ENCODE measurements around the gene NUP98. TPM values are rescaled to one million over a fixed set of nuclear protein-coding genes. Genes with fewer than 3 reads are reported as not detected.
"Not testable (repeated sequence)": the region's sequence is repeated elsewhere in the genome, so short reads cannot be mapped to it uniquely, and the experiment has no call there.

Gene NUP98
- total RNA-seq, 1 experiment from 2014 or later: 217 TPM

- Histone ChIP-seq H3K36me3 (no peaks in the 10 kb centered on the region), H3K27me3 (no peaks in the 10 kb centered on the region), H3K27ac (no peak overlapping the region), H3K4me1 (peaks cover 6% of the 10 kb centered on the region; the same call in 1 of the 2 replicates), H3K4me3 (no peak overlapping the region), H3K9me3 (replicated peaks) (no peaks in the 10 kb centered on the region)
- no peak for DNase-seq
Observed at GRCh38 chr11:3817181-3817800, 19.9 kb upstream of the NUP98 start.

GRCh38 chr11:3816673-3817072 lies 19.3 kb upstream of the NUP98 start:
- no peaks in the 10 kb centered on the region for H3K9me3 ChIP-seq (replicated peaks)
- H3K4me3 ChIP-seq: no peak overlapping the region
- no peak overlapping the region for H3K27ac ChIP-seq
- H3K27me3 ChIP-seq: no peaks in the 10 kb centered on the region
- H3K36me3 ChIP-seq: no peaks in the 10 kb centered on the region
- peaks cover 6% of the 10 kb centered on the region; the same call in 1 of the 2 replicates for H3K4me1 ChIP-seq
- DNase-seq: no peak

- peak; percentile 38 to 53 for DNase-seq
- Histone ChIP-seq H3K9me3 (replicated peaks) (no peaks in the 10 kb centered on the region), H3K36me3 (no peaks in the 10 kb centered on the region), H3K4me1 (peaks cover 6% of the 10 kb centered on the region; the same call in 1 of the 2 replicates), H3K4me3 (no peak overlapping the region), H3K27me3 (no peaks in the 10 kb centered on the region), H3K27ac (peak overlapping the region; percentile 16; the same call in 1 of the 2 replicates)
Observed at GRCh38 chr11:3815845-3816244, 18.5 kb upstream of the NUP98 start.

- not testable (repeated sequence) for H3K4me1 ChIP-seq; DNase-seq; H3K36me3 ChIP-seq; H3K9me3 ChIP-seq (replicated peaks); H3K27me3 ChIP-seq; H3K27ac ChIP-seq; H3K4me3 ChIP-seq
Observed at GRCh38 chr11:3814832-3815231, 17.5 kb upstream of the NUP98 start.

- peaks cover 3% of the 10 kb centered on the region; the same call in 1 of the 2 replicates for H3K4me1 ChIP-seq
- DNase-seq: no peak
- no peaks in the 10 kb centered on the region for H3K36me3 ChIP-seq
- no peaks in the 10 kb centered on the region for H3K27me3 ChIP-seq
- H3K4me3 ChIP-seq: no peak overlapping the region
- no peak overlapping the region for H3K27ac ChIP-seq
- H3K9me3 ChIP-seq (replicated peaks): no peaks in the 10 kb centered on the region
Observed at GRCh38 chr11:3810951-3811350, 13.6 kb upstream of the NUP98 start.

- no peaks in the 10 kb centered on the region for H3K27me3 ChIP-seq
- H3K9me3 ChIP-seq (replicated peaks): no peaks in the 10 kb centered on the region
- H3K4me1 ChIP-seq: no peaks in the 10 kb centered on the region; the same call in 1 of the 2 replicates
- no peak for DNase-seq
- no peak overlapping the region for H3K27ac ChIP-seq
- H3K36me3 ChIP-seq: no peaks in the 10 kb centered on the region
- H3K4me3 ChIP-seq: no peak overlapping the region
Observed at GRCh38 chr11:3810446-3810845, 13.1 kb upstream of the NUP98 start.

- Histone ChIP-seq H3K36me3 (no peaks in the 10 kb centered on the region), H3K9me3 (replicated peaks) (no peaks in the 10 kb centered on the region), H3K27me3 (no peaks in the 10 kb centered on the region), H3K4me1 (no peaks in the 10 kb centered on the region), H3K27ac (no peak overlapping the region), H3K4me3 (no peak overlapping the region)
- no peak for DNase-seq
Observed at GRCh38 chr11:3809624-3809928, 12.2 kb upstream of the NUP98 start.

- H3K4me1 ChIP-seq: no peaks in the 10 kb centered on the region
- H3K27ac ChIP-seq: no peak overlapping the region
- peak in 1 of 2 experiments; percentile 24 for DNase-seq
- no peaks in the 10 kb centered on the region for H3K9me3 ChIP-seq (replicated peaks)
- H3K36me3 ChIP-seq: no peaks in the 10 kb centered on the region
- H3K27me3 ChIP-seq: no peaks in the 10 kb centered on the region
- peak overlapping the region; percentile 52 for H3K4me3 ChIP-seq
Observed at GRCh38 chr11:3808861-3809623, 11.7 kb upstream of the NUP98 start.

GRCh38 chr11:3807909-3808860 lies 10.8 kb upstream of the NUP98 start, which contains the start of gene PGAP2:
PGAP2 (plus strand) TSS chr11:3808560; CDS start chr11:3811260, 2,700 bp downstream.
- DNase-seq: peak; percentile 24 to 51
- no peaks in the 10 kb centered on the region for H3K27me3 ChIP-seq
- no peaks in the 10 kb centered on the region for H3K4me1 ChIP-seq
- H3K36me3 ChIP-seq: no peaks in the 10 kb centered on the region
- H3K4me3 ChIP-seq: peak within 1 kb of the TSS; percentile 52
- H3K27ac ChIP-seq: no peak within 1 kb of the TSS
- H3K9me3 ChIP-seq (replicated peaks): no peaks in the 10 kb centered on the region

- Histone ChIP-seq H3K4me3 (no peak overlapping the region), H3K9me3 (replicated peaks) (no peaks in the 10 kb centered on the region), H3K4me1 (no peaks in the 10 kb centered on the region), H3K36me3 (no peaks in the 10 kb centered on the region), H3K27ac (no peak overlapping the region), H3K27me3 (no peaks in the 10 kb centered on the region)
- no peak for DNase-seq
Observed at GRCh38 chr11:3803726-3804495, 6.6 kb upstream of the NUP98 start.

GRCh38 chr11:3802011-3802790 lies 4.8 kb upstream of the NUP98 start:
- no peak for DNase-seq
- H3K27me3 ChIP-seq: no peaks in the 10 kb centered on the region
- H3K36me3 ChIP-seq: no peaks in the 10 kb centered on the region
- no peak overlapping the region for H3K27ac ChIP-seq
- no peaks in the 10 kb centered on the region for H3K4me1 ChIP-seq
- H3K4me3 ChIP-seq: no peak overlapping the region
- H3K9me3 ChIP-seq (replicated peaks): no peaks in the 10 kb centered on the region

- H3K9me3 ChIP-seq (replicated peaks): no peaks in the 10 kb centered on the region
- no peaks in the 10 kb centered on the region for H3K4me1 ChIP-seq
- peaks cover 9% of the 10 kb centered on the region for H3K36me3 ChIP-seq
- H3K27ac ChIP-seq: no peak overlapping the region
- DNase-seq: no peak
- no peaks in the 10 kb centered on the region for H3K27me3 ChIP-seq
- H3K4me3 ChIP-seq: no peak overlapping the region
Observed at GRCh38 chr11:3799873-3800272, 2.5 kb upstream of the NUP98 start.

GRCh38 chr11:3799143-3799542 lies 1.8 kb upstream of the NUP98 start:
- Histone ChIP-seq H3K27me3 (no peaks in the 10 kb centered on the region), H3K36me3 (peaks cover 10% of the 10 kb centered on the region), H3K4me3 (no peak overlapping the region), H3K9me3 (replicated peaks) (no peaks in the 10 kb centered on the region), H3K4me1 (no peaks in the 10 kb centered on the region), H3K27ac (no peak overlapping the region)
- no peak for DNase-seq
